Measurements from ENCODE around the gene GSK3B. TPM values are rescaled to one million over a fixed set of nuclear protein-coding genes. Genes with fewer than 3 reads are reported as not detected.

Gene GSK3B
- total RNA-seq, 6 experiments from 2014 or later = 14.4 to 19.4 (median 18.4) TPM

- WGBS (ENCODE audit: insufficient coverage, low coverage, low lambda C conversion rate, missing lambda C conversion rate) = 61% methylated on average over 1 of the region's 1 CpG
- Histone ChIP-seq H3K9me3 (no peaks in the 10 kb centered on the region), H3K36me3 (no peaks in the 10 kb centered on the region), H3K4me1 (peaks cover 0 to 4% (median 0%) of the 10 kb centered on the region in 4 donors), H3K27ac (peak overlapping the region in 2 of 3 donors; percentile 30 to 52), H3K27me3 (no peaks in the 10 kb centered on the region), H3K4me3 (no peak overlapping the region)
- no peak for TF ChIP-seq POLR2A (IDR thresholded peaks at IDR 0.05)
- TF ChIP-seq, protein P1, sequence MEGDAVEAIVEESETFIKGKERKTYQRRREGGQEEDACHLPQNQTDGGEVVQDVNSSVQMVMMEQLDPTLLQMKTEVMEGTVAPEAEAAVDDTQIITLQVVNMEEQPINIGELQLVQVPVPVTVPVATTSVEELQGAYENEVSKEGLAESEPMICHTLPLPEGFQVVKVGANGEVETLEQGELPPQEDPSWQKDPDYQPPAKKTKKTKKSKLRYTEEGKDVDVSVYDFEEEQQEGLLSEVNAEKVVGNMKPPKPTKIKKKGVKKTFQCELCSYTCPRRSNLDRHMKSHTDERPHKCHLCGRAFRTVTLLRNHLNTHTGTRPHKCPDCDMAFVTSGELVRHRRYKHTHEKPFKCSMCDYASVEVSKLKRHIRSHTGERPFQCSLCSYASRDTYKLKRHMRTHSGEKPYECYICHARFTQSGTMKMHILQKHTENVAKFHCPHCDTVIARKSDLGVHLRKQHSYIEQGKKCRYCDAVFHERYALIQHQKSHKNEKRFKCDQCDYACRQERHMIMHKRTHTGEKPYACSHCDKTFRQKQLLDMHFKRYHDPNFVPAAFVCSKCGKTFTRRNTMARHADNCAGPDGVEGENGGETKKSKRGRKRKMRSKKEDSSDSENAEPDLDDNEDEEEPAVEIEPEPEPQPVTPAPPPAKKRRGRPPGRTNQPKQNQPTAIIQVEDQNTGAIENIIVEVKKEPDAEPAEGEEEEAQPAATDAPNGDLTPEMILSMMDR (IDR thresholded peaks at IDR 0.05) = peak; percentile 13 to 28 (median 17)
- ATAC-seq (peak; percentile 73 to 85 (median 79)), DNase-seq (no peak)
- intact Hi-C loops (cut with DNase I) = no loop called here
Observed at GRCh38 chr3:119883461-119884160, 210.6 kb downstream of the GSK3B start.

GRCh38 chr3:119880966-119881365 lies 213.3 kb downstream of the GSK3B start:
- WGBS (ENCODE audit: insufficient coverage, low coverage, low lambda C conversion rate, missing lambda C conversion rate) = 94% methylated on average over 1 of the region's 1 CpG
- no peak overlapping the region for H3K27ac ChIP-seq
- ATAC-seq (no peak), DNase-seq (no peak)
- H3K27me3 ChIP-seq = no peaks in the 10 kb centered on the region
- intact Hi-C loops (cut with DNase I) = no loop called here
- no peak overlapping the region for H3K4me3 ChIP-seq
- H3K4me1 ChIP-seq = peaks cover 0 to 4% (median 0%) of the 10 kb centered on the region in 4 donors
- no peaks in the 10 kb centered on the region for H3K9me3 ChIP-seq
- H3K36me3 ChIP-seq = no peaks in the 10 kb centered on the region
- TF ChIP-seq, protein P1 (IDR thresholded peaks at IDR 0.05) = no peak
- TF ChIP-seq POLR2A (IDR thresholded peaks at IDR 0.05) = no peak

DNA sequence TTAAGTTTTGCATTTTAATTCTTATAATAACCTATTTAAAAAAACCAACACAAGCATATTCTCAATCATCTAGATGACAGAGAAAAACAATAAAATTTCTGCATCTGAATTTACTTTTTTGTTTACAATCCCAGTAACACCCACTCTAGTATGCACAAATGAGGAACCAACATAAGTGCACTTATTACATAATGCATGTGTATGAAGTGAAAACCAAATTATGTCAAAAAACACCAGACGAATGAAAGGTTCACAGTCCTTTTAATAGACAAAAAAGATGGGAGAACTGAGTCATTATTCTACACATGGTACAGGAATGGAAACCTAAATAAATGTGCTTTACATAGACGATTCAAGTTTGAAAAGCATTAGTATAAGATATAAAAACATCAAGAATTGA lies 220.6 kb downstream of the GSK3B start:
- no peak overlapping the region for H3K27ac ChIP-seq
- no peak overlapping the region for H3K4me3 ChIP-seq
- WGBS (ENCODE audit: insufficient coverage, low coverage, low lambda C conversion rate, missing lambda C conversion rate) = 78% methylated on average over 2 of the region's 2 CpGs
- no peaks in the 10 kb centered on the region for H3K9me3 ChIP-seq
- ATAC-seq (no peak), DNase-seq (no peak)
- intact Hi-C loops (cut with DNase I) = no loop called here
- H3K36me3 ChIP-seq = no peaks in the 10 kb centered on the region
- no peaks in the 10 kb centered on the region for H3K4me1 ChIP-seq
- no peak for TF ChIP-seq POLR2A (IDR thresholded peaks at IDR 0.05)
- TF ChIP-seq, protein P1 (IDR thresholded peaks at IDR 0.05) = no peak
- H3K27me3 ChIP-seq = no peaks in the 10 kb centered on the region

DNA sequence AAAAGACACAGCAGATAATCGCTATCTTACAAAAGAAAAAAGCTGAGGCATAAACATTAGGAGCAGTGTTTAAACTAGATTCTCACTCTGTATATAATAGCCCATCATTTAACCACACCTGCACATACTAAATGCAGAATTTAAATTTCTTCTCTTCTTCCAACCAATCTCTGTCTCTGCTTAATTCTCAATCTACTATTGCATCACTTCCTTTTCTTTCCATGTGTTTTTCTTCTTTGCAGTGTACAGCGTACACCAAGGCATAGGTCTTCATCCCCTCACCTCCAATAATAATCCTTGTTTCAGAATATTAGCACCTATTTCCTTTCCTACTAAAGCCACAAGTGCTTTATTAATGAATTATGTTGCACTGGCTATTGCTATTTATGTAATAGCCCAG lies 221.5 kb downstream of the GSK3B start:
- no peak overlapping the region for H3K27ac ChIP-seq
- TF ChIP-seq, protein P1 (IDR thresholded peaks at IDR 0.05) = no peak
- TF ChIP-seq POLR2A (IDR thresholded peaks at IDR 0.05) = no peak
- no peak for ATAC-seq
- H3K36me3 ChIP-seq = no peaks in the 10 kb centered on the region
- intact Hi-C loops (cut with DNase I) = no loop called here
- no peak for DNase-seq
- H3K9me3 ChIP-seq = no peaks in the 10 kb centered on the region
- H3K4me3 ChIP-seq = no peak overlapping the region
- WGBS (ENCODE audit: insufficient coverage, low coverage, low lambda C conversion rate, missing lambda C conversion rate) = 83% methylated on average over 2 of the region's 2 CpGs
- no peaks in the 10 kb centered on the region for H3K4me1 ChIP-seq
- H3K27me3 ChIP-seq = no peaks in the 10 kb centered on the region
